WTC11 (cell line): Measurements from ENCODE around the gene ADI1. TPM values are rescaled to one million over a fixed set of nuclear protein-coding genes. Genes with fewer than 3 reads are reported as not detected.
A peak's percentile ranks its signal among the peaks of the same experiment; 100 is the strongest.

Experiments used
- ATAC-seq: fragments of 200-7000 bp; cut with Tn5 transposase; 2 replicates; pipeline ENCODE4 v1.10.0; 2021; ENCODE audit warnings: mild to moderate bottlenecking, moderate library complexity
- CTCF ChIA-PET: fragments of 300-600 bp; sonication (Branson Sonifier 250); formaldehyde crosslinking; loops from one replicate; lab custom pipeline; 2021; ENCODE audit warnings: antibody characterized with exemption; lab: Charles Lee
- POLR2A ChIA-PET: fragments of 350-600 bp; sonication (Branson Sonifier 250); formaldehyde crosslinking; loops from one replicate; lab custom pipeline; 2021; ENCODE audit warnings: antibody characterized with exemption; lab: Charles Lee
- DNase-seq: peaks from one replicate; pipeline ENCODE4 v3.0.0; 2021; ENCODE audit warnings: low spot score
- H3K27ac Mint-ChIP-seq: 2 replicates; pipeline ENCODE4 v1.8.0; 2021; ENCODE audit warnings: mixed read lengths
- H3K27me3 Mint-ChIP-seq: 2 replicates; pipeline ENCODE4 v1.8.0; 2021; ENCODE audit warnings: low read depth, mild to moderate bottlenecking, moderate library complexity, mixed read lengths
- H3K36me3 Mint-ChIP-seq: 2 replicates; pipeline ENCODE4 v1.8.0; 2021; ENCODE audit warnings: mixed read lengths
- H3K4me1 Mint-ChIP-seq: 2 replicates; pipeline ENCODE4 v1.8.0; 2022; ENCODE audit warnings: mixed read lengths
- H3K4me3 Mint-ChIP-seq: 2 replicates; pipeline ENCODE4 v1.8.0; 2021; ENCODE audit warnings: mild to moderate bottlenecking, moderate library complexity, mixed read lengths
- H3K9me3 Mint-ChIP-seq: 2 replicates; pipeline ENCODE4 v1.8.0; 2021; ENCODE audit warnings: mixed read lengths
- ATF1 ChIP-seq: sonication (generic); formaldehyde crosslinking; IDR thresholded peaks from 2 replicates; pipeline ENCODE4 v1.8.1; 2023; ENCODE audit warnings: mild to moderate bottlenecking, moderate library complexity, missing genetic modification reagents
- CREB1 ChIP-seq: sonication (generic); formaldehyde crosslinking; IDR thresholded peaks from 2 replicates; pipeline ENCODE4 v1.8.0; 2023; ENCODE audit warnings: mild to moderate bottlenecking, missing genetic modification reagents
- CREM ChIP-seq: sonication (generic); formaldehyde crosslinking; IDR thresholded peaks from 2 replicates; pipeline ENCODE4 v1.8.1; 2022; ENCODE audit warnings: mild to moderate bottlenecking, missing genetic modification reagents, moderate library complexity
- ESRRA ChIP-seq: sonication (generic); formaldehyde crosslinking; IDR thresholded peaks from 2 replicates; pipeline ENCODE4 v1.8.1; 2022; ENCODE audit warnings: mild to moderate bottlenecking, missing genetic modification reagents, borderline replicate concordance
- ETV6 ChIP-seq: sonication (generic); formaldehyde crosslinking; IDR thresholded peaks from 2 replicates; pipeline ENCODE4 v1.8.1; 2022; ENCODE audit warnings: mild to moderate bottlenecking, missing genetic modification reagents
- FOXP4 ChIP-seq: sonication (generic); formaldehyde crosslinking; IDR thresholded peaks from 2 replicates; pipeline ENCODE4 v1.8.0; 2022; ENCODE audit warnings: mild to moderate bottlenecking, missing genetic modification reagents
- GABPB1 ChIP-seq: sonication (generic); formaldehyde crosslinking; IDR thresholded peaks from 2 replicates; pipeline ENCODE4 v1.8.1; 2023; ENCODE audit warnings: mild to moderate bottlenecking, missing genetic modification reagents
- HMGA2 ChIP-seq: fragments of 250-450 bp; sonication (Bioruptor Pico); IDR thresholded peaks from 2 replicates; pipeline ENCODE4 v1.4.0; 2021; ENCODE audit warnings: mild to moderate bottlenecking, moderate library complexity
- KAT7 ChIP-seq: sonication (generic); formaldehyde crosslinking; IDR thresholded peaks from 2 replicates; pipeline ENCODE4 v1.8.1; 2023; ENCODE audit warnings: missing genetic modification reagents, mild to moderate bottlenecking, borderline replicate concordance
- PRRX2 ChIP-seq: fragments of 250-450 bp; sonication (Bioruptor Pico); IDR thresholded peaks from 2 replicates; pipeline ENCODE4 v1.8.0; 2021; ENCODE audit warnings: mild to moderate bottlenecking
- RELA ChIP-seq: sonication (generic); formaldehyde crosslinking; IDR thresholded peaks from 2 replicates; pipeline ENCODE4 v1.8.1; 2022; ENCODE audit warnings: missing genetic modification reagents, mild to moderate bottlenecking, borderline replicate concordance
- TCF7 ChIP-seq: sonication (generic); formaldehyde crosslinking; IDR thresholded peaks from 2 replicates; pipeline ENCODE4 v1.8.0; 2022; ENCODE audit warnings: mild to moderate bottlenecking, low read depth, missing genetic modification reagents, moderate library complexity
- ZMAT4 ChIP-seq: fragments of 250-450 bp; sonication (Bioruptor Pico); IDR thresholded peaks from 2 replicates; pipeline ENCODE4 v1.9.0; 2021; ENCODE audit warnings: mild to moderate bottlenecking
- ZNF138 ChIP-seq: sonication (generic); formaldehyde crosslinking; conservative IDR thresholded peaks from 2 replicates; pipeline ENCODE4 v1.8.1; 2022; ENCODE audit warnings: mild to moderate bottlenecking, moderate library complexity, missing genetic modification reagents
- ZNF671 ChIP-seq: fragments of 250-450 bp; sonication (Bioruptor Pico); IDR thresholded peaks from 2 replicates; pipeline ENCODE4 v1.8.0; 2021; ENCODE audit warnings: mild to moderate bottlenecking
- total RNA-seq: library from RNA; stranded (reverse); gene quantifications from 3 replicates; pipeline ENCODE4 v1.2.3, GENCODE V29; 2021
- TF ChIP-seq, protein P1 (sequence below): sonication (generic); formaldehyde crosslinking; IDR thresholded peaks from 2 replicates; pipeline ENCODE4 v1.8.0; 2022; ENCODE audit warnings: missing genetic modification reagents
- TF ChIP-seq, protein P2 (sequence below): fragments of 250-450 bp; sonication (Bioruptor Pico); IDR thresholded peaks from 2 replicates; pipeline ENCODE4 v1.9.0; 2021; ENCODE audit warnings: mild to moderate bottlenecking
- TF ChIP-seq, protein P3 (sequence below): fragments of 250-450 bp; sonication (Bioruptor Pico); conservative IDR thresholded peaks from 2 replicates; pipeline ENCODE4 v1.9.0; 2021; ENCODE audit warnings: mild to moderate bottlenecking
- TF ChIP-seq, protein P4 (sequence below): sonication (generic); formaldehyde crosslinking; IDR thresholded peaks from 2 replicates; pipeline ENCODE4 v1.8.1; 2023; ENCODE audit warnings: mild to moderate bottlenecking, missing genetic modification reagents
- TF ChIP-seq, protein P5 (sequence below): sonication (generic); formaldehyde crosslinking; IDR thresholded peaks from 2 replicates; pipeline ENCODE4 v1.8.0; 2022; ENCODE audit warnings: mild to moderate bottlenecking, missing genetic modification reagents

ADI1 gene
- total RNA-seq, 1 experiment from 2014 or later, result 21.4 TPM

- peaks cover 5% of the 10 kb centered on the region; the same call in 1 of the 2 replicates for H3K27me3 Mint-ChIP-seq
- DNase-seq, result no peak
- TF ChIP-seq GABPB1 (CRISPR knock-in tag) (no peak), ETV6 (CRISPR knock-in tag) (no peak), HMGA2 (CRISPR knock-in tag) (no peak), CREB1 (no peak), TCF7 (CRISPR knock-in tag) (no peak), ZMAT4 (no peak), FOXP4 (CRISPR knock-in tag) (no peak), ESRRA (no peak), PRRX2 (CRISPR knock-in tag) (no peak), ZNF138 (CRISPR knock-in tag) (no peak), KAT7 (no peak), ATF1 (CRISPR knock-in tag) (no peak), RELA (CRISPR knock-in tag) (no peak), ZNF671 (no peak), CREM (CRISPR knock-in tag) (no peak)
- TF ChIP-seq, protein P1, sequence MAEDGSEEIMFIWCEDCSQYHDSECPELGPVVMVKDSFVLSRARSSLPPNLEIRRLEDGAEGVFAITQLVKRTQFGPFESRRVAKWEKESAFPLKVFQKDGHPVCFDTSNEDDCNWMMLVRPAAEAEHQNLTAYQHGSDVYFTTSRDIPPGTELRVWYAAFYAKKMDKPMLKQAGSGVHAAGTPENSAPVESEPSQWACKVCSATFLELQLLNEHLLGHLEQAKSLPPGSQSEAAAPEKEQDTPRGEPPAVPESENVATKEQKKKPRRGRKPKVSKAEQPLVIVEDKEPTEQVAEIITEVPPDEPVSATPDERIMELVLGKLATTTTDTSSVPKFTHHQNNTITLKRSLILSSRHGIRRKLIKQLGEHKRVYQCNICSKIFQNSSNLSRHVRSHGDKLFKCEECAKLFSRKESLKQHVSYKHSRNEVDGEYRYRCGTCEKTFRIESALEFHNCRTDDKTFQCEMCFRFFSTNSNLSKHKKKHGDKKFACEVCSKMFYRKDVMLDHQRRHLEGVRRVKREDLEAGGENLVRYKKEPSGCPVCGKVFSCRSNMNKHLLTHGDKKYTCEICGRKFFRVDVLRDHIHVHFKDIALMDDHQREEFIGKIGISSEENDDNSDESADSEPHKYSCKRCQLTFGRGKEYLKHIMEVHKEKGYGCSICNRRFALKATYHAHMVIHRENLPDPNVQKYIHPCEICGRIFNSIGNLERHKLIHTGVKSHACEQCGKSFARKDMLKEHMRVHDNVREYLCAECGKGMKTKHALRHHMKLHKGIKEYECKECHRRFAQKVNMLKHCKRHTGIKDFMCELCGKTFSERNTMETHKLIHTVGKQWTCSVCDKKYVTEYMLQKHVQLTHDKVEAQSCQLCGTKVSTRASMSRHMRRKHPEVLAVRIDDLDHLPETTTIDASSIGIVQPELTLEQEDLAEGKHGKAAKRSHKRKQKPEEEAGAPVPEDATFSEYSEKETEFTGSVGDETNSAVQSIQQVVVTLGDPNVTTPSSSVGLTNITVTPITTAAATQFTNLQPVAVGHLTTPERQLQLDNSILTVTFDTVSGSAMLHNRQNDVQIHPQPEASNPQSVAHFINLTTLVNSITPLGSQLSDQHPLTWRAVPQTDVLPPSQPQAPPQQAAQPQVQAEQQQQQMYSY (CRISPR knock-in tag), result no peak
- TF ChIP-seq, protein P2, sequence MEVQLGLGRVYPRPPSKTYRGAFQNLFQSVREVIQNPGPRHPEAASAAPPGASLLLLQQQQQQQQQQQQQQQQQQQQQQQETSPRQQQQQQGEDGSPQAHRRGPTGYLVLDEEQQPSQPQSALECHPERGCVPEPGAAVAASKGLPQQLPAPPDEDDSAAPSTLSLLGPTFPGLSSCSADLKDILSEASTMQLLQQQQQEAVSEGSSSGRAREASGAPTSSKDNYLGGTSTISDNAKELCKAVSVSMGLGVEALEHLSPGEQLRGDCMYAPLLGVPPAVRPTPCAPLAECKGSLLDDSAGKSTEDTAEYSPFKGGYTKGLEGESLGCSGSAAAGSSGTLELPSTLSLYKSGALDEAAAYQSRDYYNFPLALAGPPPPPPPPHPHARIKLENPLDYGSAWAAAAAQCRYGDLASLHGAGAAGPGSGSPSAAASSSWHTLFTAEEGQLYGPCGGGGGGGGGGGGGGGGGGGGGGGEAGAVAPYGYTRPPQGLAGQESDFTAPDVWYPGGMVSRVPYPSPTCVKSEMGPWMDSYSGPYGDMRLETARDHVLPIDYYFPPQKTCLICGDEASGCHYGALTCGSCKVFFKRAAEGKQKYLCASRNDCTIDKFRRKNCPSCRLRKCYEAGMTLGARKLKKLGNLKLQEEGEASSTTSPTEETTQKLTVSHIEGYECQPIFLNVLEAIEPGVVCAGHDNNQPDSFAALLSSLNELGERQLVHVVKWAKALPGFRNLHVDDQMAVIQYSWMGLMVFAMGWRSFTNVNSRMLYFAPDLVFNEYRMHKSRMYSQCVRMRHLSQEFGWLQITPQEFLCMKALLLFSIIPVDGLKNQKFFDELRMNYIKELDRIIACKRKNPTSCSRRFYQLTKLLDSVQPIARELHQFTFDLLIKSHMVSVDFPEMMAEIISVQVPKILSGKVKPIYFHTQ (CRISPR knock-in tag), result no peak
- TF ChIP-seq, protein P3, sequence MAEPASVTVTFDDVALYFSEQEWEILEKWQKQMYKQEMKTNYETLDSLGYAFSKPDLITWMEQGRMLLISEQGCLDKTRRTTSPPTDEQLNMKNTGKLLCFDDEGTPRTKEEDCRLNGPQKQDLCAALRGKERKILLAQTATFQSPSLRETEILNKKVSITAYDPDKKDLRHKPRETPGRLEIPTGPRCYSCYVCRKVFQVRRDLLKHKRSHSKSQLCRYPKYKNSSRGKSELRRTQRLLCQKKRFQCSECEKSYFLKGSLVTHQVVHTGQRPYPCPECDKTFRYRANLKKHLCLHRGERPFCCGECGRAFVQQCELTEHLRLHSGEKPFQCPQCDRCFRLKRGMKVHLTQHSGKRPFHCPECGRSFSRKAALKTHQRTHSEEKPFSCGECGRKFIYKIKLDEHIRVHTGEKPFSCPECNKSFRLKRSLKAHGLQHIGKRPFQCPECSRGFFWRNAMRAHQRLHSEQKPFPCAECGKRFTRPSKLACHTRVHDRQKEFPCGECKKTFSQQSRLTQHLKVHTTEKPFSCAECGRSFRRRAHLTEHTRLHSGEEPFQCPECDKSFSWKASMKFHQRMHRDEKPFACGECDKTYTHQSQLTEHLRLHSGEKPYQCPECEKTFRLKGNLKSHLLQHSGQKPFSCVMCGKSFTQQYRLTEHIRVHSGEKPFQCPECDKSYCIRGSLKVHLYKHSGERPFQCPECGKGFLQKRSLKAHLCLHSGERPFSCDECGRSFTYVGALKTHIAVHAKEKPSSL (CRISPR knock-in tag), result no peak
- TF ChIP-seq, protein P4, sequence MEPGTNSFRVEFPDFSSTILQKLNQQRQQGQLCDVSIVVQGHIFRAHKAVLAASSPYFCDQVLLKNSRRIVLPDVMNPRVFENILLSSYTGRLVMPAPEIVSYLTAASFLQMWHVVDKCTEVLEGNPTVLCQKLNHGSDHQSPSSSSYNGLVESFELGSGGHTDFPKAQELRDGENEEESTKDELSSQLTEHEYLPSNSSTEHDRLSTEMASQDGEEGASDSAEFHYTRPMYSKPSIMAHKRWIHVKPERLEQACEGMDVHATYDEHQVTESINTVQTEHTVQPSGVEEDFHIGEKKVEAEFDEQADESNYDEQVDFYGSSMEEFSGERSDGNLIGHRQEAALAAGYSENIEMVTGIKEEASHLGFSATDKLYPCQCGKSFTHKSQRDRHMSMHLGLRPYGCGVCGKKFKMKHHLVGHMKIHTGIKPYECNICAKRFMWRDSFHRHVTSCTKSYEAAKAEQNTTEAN (CRISPR knock-in tag), result no peak
- TF ChIP-seq, protein P5, sequence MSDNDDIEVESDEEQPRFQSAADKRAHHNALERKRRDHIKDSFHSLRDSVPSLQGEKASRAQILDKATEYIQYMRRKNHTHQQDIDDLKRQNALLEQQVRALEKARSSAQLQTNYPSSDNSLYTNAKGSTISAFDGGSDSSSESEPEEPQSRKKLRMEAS (CRISPR knock-in tag), result no peak
- TF ChIP-seq, all 79 proteins: peak for 0
- ChIA-PET POLR2A (no interaction called here), CTCF (no interaction called here)
- no peak overlapping the region for H3K4me3 Mint-ChIP-seq
- no peaks in the 10 kb centered on the region for H3K4me1 Mint-ChIP-seq
- H3K36me3 Mint-ChIP-seq, result no peaks in the 10 kb centered on the region
- H3K9me3 Mint-ChIP-seq, result peaks cover 7% of the 10 kb centered on the region
- peak; percentile 39; the same call in 1 of the 2 replicates for ATAC-seq
- no peak overlapping the region for H3K27ac Mint-ChIP-seq
Measured at GRCh38 chr2:3526871-3527270, 7.5 kb upstream of the ADI1 start.
